ENCODE measurements around the gene COL6A1.

GRCh38 chr21:45987121-45987711 lies 5.6 kb downstream of the COL6A1 start:
- no peak for TF ChIP-seq CTCF (IDR thresholded peaks at IDR 0.05)
- TF ChIP-seq ZFX (IDR thresholded peaks at IDR 0.05; ENCODE audit: borderline replicate concordance) = no peak

Measured in 22Rv1 (cell line).